ENCODE results near the gene MVP.

DNA sequence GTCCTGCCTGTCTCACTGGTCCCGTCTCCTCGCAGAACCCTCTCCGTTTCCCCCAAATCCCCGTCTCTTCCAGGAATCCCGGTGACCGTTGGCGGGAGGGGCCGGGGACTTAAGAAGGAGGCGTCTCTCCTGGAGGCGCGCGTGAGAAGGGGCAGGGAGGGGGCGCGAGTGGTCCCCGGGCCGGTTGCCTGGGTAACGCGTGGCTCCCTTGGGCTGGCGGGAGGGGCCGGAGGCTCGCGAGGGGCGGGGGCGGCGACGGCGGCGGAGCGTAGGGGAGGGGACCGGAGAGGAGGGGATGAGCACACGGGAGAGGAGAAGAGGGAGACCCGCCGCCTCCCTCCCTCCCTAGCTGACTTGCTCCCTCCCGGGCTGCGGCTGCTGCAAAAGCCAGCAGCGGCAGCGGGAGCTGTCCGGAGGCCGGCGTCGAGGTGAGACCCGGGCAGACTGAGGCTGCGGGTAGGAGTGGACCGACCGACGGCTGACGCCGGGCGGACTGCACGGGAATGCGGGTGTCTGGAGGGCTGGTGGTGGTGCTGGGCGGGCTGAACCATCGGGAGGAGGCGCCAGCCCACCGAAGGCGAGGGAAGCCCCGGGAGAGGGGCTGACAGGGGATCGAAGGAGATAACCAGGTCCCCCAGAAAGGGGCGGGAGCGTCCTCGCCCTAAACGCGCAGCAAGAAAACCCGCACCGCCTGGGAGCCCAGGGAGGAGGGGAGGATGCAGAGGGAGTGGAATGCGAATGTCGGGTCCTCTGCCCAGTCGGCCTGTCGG is 8.2 kb upstream of the MVP start, which contains the start of gene PRRT2:
- TF ChIP-seq CTCF (IDR thresholded peaks at IDR 0.05) (no peak), POLR2A (IDR thresholded peaks at IDR 0.05) (no peak)
